Measurements from ENCODE around the gene MAD1L1.

GRCh38 chr7:2219606-2220005 is 13.1 kb downstream of the MAD1L1 start:
- TF ChIP-seq CTCF (IDR thresholded peaks at IDR 0.05; ENCODE audit: insufficient read depth, low read length, poor library complexity, severe bottlenecking) (no peak), EZH2phosphoT487 (conservative IDR thresholded peaks at IDR 0.05; ENCODE audit: low read length) (no peak)
